Measurements from ENCODE around the gene WNT11.
A peak's percentile ranks its signal among the peaks of the same experiment; 100 is the strongest.

Gene WNT11

GRCh38 chr11:76186776-76187279, 19.5 kb downstream of the WNT11 start:
- no peak for ATAC-seq
- Mint-ChIP-seq H3K27me3 (peaks cover 30% of the 10 kb centered on the region), H3K36me3 (no peaks in the 10 kb centered on the region), H3K4me3 (no peak overlapping the region), H3K9me3 (no peaks in the 10 kb centered on the region), H3K4me1 (no peaks in the 10 kb centered on the region), H3K27ac (no peak overlapping the region)

GRCh38 chr11:76185931-76186401, 20.3 kb downstream of the WNT11 start:
- Mint-ChIP-seq H3K36me3 (no peaks in the 10 kb centered on the region), H3K4me1 (no peaks in the 10 kb centered on the region), H3K9me3 (no peaks in the 10 kb centered on the region), H3K4me3 (no peak overlapping the region), H3K27me3 (peaks cover 24% of the 10 kb centered on the region), H3K27ac (no peak overlapping the region)
- ATAC-seq: no peak

- peaks cover 22% of the 10 kb centered on the region for H3K27me3 Mint-ChIP-seq
- no peak overlapping the region for H3K27ac Mint-ChIP-seq
- H3K4me1 Mint-ChIP-seq: no peaks in the 10 kb centered on the region
- H3K36me3 Mint-ChIP-seq: no peaks in the 10 kb centered on the region
- no peak overlapping the region for H3K4me3 Mint-ChIP-seq
- ATAC-seq: no peak
- no peaks in the 10 kb centered on the region for H3K9me3 Mint-ChIP-seq
These were observed 20.8 kb downstream of the WNT11 start for GRCh38 chr11:76185511-76185910.

- Mint-ChIP-seq H3K4me3 (no peak overlapping the region), H3K9me3 (no peaks in the 10 kb centered on the region), H3K27me3 (peaks cover 22% of the 10 kb centered on the region), H3K4me1 (no peaks in the 10 kb centered on the region), H3K36me3 (no peaks in the 10 kb centered on the region), H3K27ac (no peak overlapping the region)
- no peak for ATAC-seq
These were observed 21.7 kb downstream of the WNT11 start for GRCh38 chr11:76184551-76184993.

- ATAC-seq: no peak
- H3K9me3 Mint-ChIP-seq: no peaks in the 10 kb centered on the region
- H3K4me1 Mint-ChIP-seq: peaks cover 1% of the 10 kb centered on the region
- H3K27ac Mint-ChIP-seq: no peak overlapping the region
- H3K27me3 Mint-ChIP-seq: peaks cover 22% of the 10 kb centered on the region
- no peaks in the 10 kb centered on the region for H3K36me3 Mint-ChIP-seq
- no peak overlapping the region for H3K4me3 Mint-ChIP-seq
These were observed 24.9 kb downstream of the WNT11 start for GRCh38 chr11:76181371-76181770.

- Mint-ChIP-seq H3K4me1 (peaks cover 8% of the 10 kb centered on the region), H3K9me3 (peaks cover 3% of the 10 kb centered on the region), H3K27me3 (peaks cover 20% of the 10 kb centered on the region), H3K27ac (peak overlapping the region; percentile 33), H3K4me3 (no peak overlapping the region), H3K36me3 (no peaks in the 10 kb centered on the region)
- ATAC-seq: no peak
These were observed 27.2 kb downstream of the WNT11 start for GRCh38 chr11:76179147-76179546.

GRCh38 chr11:76177250-76177686, 29.0 kb downstream of the WNT11 start:
- no peak overlapping the region for H3K27ac Mint-ChIP-seq
- no peaks in the 10 kb centered on the region for H3K36me3 Mint-ChIP-seq
- H3K27me3 Mint-ChIP-seq: peaks cover 31% of the 10 kb centered on the region
- no peak overlapping the region for H3K4me3 Mint-ChIP-seq
- no peak for ATAC-seq
- peaks cover 14% of the 10 kb centered on the region for H3K4me1 Mint-ChIP-seq
- H3K9me3 Mint-ChIP-seq: peaks cover 3% of the 10 kb centered on the region

GRCh38 chr11:76176463-76176862, 29.8 kb downstream of the WNT11 start:
- peaks cover 3% of the 10 kb centered on the region for H3K9me3 Mint-ChIP-seq
- no peaks in the 10 kb centered on the region for H3K36me3 Mint-ChIP-seq
- no peak overlapping the region for H3K4me3 Mint-ChIP-seq
- peaks cover 14% of the 10 kb centered on the region for H3K4me1 Mint-ChIP-seq
- no peak overlapping the region for H3K27ac Mint-ChIP-seq
- no peak for ATAC-seq
- H3K27me3 Mint-ChIP-seq: peaks cover 30% of the 10 kb centered on the region

GRCh38 chr11:76175783-76176182, 30.5 kb downstream of the WNT11 start:
- no peak for ATAC-seq
- H3K27me3 Mint-ChIP-seq: peaks cover 35% of the 10 kb centered on the region
- H3K9me3 Mint-ChIP-seq: peaks cover 3% of the 10 kb centered on the region
- H3K4me3 Mint-ChIP-seq: peak overlapping the region; percentile 2
- H3K27ac Mint-ChIP-seq: no peak overlapping the region
- peaks cover 14% of the 10 kb centered on the region for H3K4me1 Mint-ChIP-seq
- no peaks in the 10 kb centered on the region for H3K36me3 Mint-ChIP-seq

- no peak overlapping the region for H3K27ac Mint-ChIP-seq
- H3K36me3 Mint-ChIP-seq: no peaks in the 10 kb centered on the region
- peaks cover 3% of the 10 kb centered on the region for H3K9me3 Mint-ChIP-seq
- no peak for ATAC-seq
- no peak overlapping the region for H3K4me3 Mint-ChIP-seq
- H3K4me1 Mint-ChIP-seq: peaks cover 19% of the 10 kb centered on the region
- H3K27me3 Mint-ChIP-seq: peaks cover 39% of the 10 kb centered on the region
These were observed 32.0 kb downstream of the WNT11 start for GRCh38 chr11:76174330-76174729.

GRCh38 chr11:76173663-76174062, 32.6 kb downstream of the WNT11 start:
- peaks cover 3% of the 10 kb centered on the region for H3K9me3 Mint-ChIP-seq
- H3K36me3 Mint-ChIP-seq: no peaks in the 10 kb centered on the region
- H3K27me3 Mint-ChIP-seq: peaks cover 39% of the 10 kb centered on the region
- H3K4me1 Mint-ChIP-seq: peaks cover 25% of the 10 kb centered on the region
- no peak overlapping the region for H3K4me3 Mint-ChIP-seq
- peak overlapping the region; percentile 46 for H3K27ac Mint-ChIP-seq
- no peak for ATAC-seq

- no peak for ATAC-seq
- no peak overlapping the region for H3K4me3 Mint-ChIP-seq
- peaks cover 3% of the 10 kb centered on the region for H3K9me3 Mint-ChIP-seq
- peaks cover 47% of the 10 kb centered on the region for H3K27me3 Mint-ChIP-seq
- no peaks in the 10 kb centered on the region for H3K36me3 Mint-ChIP-seq
- peaks cover 33% of the 10 kb centered on the region for H3K4me1 Mint-ChIP-seq
- no peak overlapping the region for H3K27ac Mint-ChIP-seq
These were observed 33.7 kb downstream of the WNT11 start for GRCh38 chr11:76172583-76172982.

GRCh38 chr11:76170468-76170867, 35.8 kb downstream of the WNT11 start:
- Mint-ChIP-seq H3K36me3 (no peaks in the 10 kb centered on the region), H3K4me1 (peaks cover 41% of the 10 kb centered on the region), H3K4me3 (no peak overlapping the region), H3K9me3 (peaks cover 3% of the 10 kb centered on the region), H3K27ac (peak overlapping the region; percentile 58), H3K27me3 (peaks cover 47% of the 10 kb centered on the region)
- no peak for ATAC-seq

- Mint-ChIP-seq H3K9me3 (peaks cover 2% of the 10 kb centered on the region), H3K36me3 (no peaks in the 10 kb centered on the region), H3K27ac (peak overlapping the region; percentile 58), H3K4me1 (peaks cover 41% of the 10 kb centered on the region), H3K4me3 (no peak overlapping the region), H3K27me3 (peaks cover 44% of the 10 kb centered on the region)
- ATAC-seq: peak; percentile 82
These were observed 36.8 kb downstream of the WNT11 start for GRCh38 chr11:76169473-76169896.

GRCh38 chr11:76167590-76167989, 38.7 kb downstream of the WNT11 start:
- peaks cover 3% of the 10 kb centered on the region for H3K9me3 Mint-ChIP-seq
- H3K36me3 Mint-ChIP-seq: no peaks in the 10 kb centered on the region
- no peak overlapping the region for H3K4me3 Mint-ChIP-seq
- H3K27ac Mint-ChIP-seq: peak overlapping the region; percentile 86
- no peak for ATAC-seq
- peaks cover 48% of the 10 kb centered on the region for H3K27me3 Mint-ChIP-seq
- H3K4me1 Mint-ChIP-seq: peaks cover 45% of the 10 kb centered on the region

GRCh38 chr11:76166314-76166713, 40.0 kb downstream of the WNT11 start:
- Mint-ChIP-seq H3K4me1 (peaks cover 45% of the 10 kb centered on the region), H3K4me3 (no peak overlapping the region), H3K9me3 (peaks cover 3% of the 10 kb centered on the region), H3K36me3 (no peaks in the 10 kb centered on the region), H3K27me3 (peaks cover 43% of the 10 kb centered on the region), H3K27ac (peak overlapping the region; percentile 86)
- ATAC-seq: peak; percentile 74
